ENCODE measurements around the gene SHANK3. TPM values are rescaled to one million over a fixed set of nuclear protein-coding genes. Genes with fewer than 3 reads are reported as not detected.
A peak's percentile ranks its signal among the peaks of the same experiment; 100 is the strongest.

SHANK3 gene
- polyA plus RNA-seq, 1 of the 3 experiments (the other 2 are of a cell fraction), result 1.5 TPM

DNA sequence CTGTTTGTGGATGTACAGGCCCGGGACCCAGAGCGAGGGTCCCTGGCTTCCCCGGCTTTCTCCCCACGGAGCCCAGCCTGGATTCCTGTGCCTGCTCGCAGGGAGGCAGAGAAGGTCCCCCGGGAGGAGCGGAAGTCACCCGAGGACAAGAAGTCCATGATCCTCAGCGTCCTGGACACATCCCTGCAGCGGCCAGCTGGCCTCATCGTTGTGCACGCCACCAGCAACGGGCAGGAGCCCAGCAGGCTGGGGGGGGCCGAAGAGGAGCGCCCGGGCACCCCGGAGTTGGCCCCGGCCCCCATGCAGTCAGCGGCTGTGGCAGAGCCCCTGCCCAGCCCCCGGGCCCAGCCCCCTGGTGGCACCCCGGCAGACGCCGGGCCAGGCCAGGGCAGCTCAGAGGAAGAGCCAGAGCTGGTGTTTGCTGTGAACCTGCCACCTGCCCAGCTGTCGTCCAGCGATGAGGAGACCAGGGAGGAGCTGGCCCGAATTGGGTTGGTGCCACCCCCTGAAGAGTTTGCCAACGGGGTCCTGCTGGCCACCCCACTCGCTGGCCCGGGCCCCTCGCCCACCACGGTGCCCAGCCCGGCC lies 48.7 kb downstream of the SHANK3 start:
- no peaks in the 10 kb centered on the region for H3K27me3 ChIP-seq (ENCODE audit: insufficient read depth)
- H3K4me1 ChIP-seq (ENCODE audit: control insufficient read depth in 1 of 2, insufficient read depth in 2 of 2, low read depth in 1 of 2, low read length in 1 of 2), result no peaks in the 10 kb centered on the region
- H3K36me3 ChIP-seq (replicated peaks in 1 of 2; ENCODE audit: control insufficient read depth in 1 of 2, insufficient read depth in 2 of 2, low read length in 1 of 2), result no peaks in the 10 kb centered on the region
- TF ChIP-seq, protein P1, sequence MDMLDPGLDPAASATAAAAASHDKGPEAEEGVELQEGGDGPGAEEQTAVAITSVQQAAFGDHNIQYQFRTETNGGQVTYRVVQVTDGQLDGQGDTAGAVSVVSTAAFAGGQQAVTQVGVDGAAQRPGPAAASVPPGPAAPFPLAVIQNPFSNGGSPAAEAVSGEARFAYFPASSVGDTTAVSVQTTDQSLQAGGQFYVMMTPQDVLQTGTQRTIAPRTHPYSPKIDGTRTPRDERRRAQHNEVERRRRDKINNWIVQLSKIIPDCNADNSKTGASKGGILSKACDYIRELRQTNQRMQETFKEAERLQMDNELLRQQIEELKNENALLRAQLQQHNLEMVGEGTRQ (IDR thresholded peaks at IDR 0.05; ENCODE audit: borderline replicate concordance, low read depth, low read length), result no peak
- TF ChIP-seq MXI1 (IDR thresholded peaks at IDR 0.05; ENCODE audit: low read depth, low read length), result no peak
- TF ChIP-seq NFIC (IDR thresholded peaks at IDR 0.05; ENCODE audit: borderline replicate concordance), result no peak
- no peak for TF ChIP-seq TEAD4 (IDR thresholded peaks at IDR 0.05; ENCODE audit: borderline replicate concordance, insufficient read depth)
- TF ChIP-seq MEF2A (IDR thresholded peaks at IDR 0.05; ENCODE audit: borderline replicate concordance, low read depth), result no peak
- TF ChIP-seq, protein P2, sequence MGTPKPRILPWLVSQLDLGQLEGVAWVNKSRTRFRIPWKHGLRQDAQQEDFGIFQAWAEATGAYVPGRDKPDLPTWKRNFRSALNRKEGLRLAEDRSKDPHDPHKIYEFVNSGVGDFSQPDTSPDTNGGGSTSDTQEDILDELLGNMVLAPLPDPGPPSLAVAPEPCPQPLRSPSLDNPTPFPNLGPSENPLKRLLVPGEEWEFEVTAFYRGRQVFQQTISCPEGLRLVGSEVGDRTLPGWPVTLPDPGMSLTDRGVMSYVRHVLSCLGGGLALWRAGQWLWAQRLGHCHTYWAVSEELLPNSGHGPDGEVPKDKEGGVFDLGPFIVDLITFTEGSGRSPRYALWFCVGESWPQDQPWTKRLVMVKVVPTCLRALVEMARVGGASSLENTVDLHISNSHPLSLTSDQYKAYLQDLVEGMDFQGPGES (IDR thresholded peaks at IDR 0.05; ENCODE audit: low read depth, low read length), result no peak
- TF ChIP-seq EZH2phosphoT487 (IDR thresholded peaks at IDR 0.05; ENCODE audit: borderline replicate concordance, low read depth), result no peak
- no peak for TF ChIP-seq YY1 (IDR thresholded peaks at IDR 0.05; ENCODE audit: low read depth)
- TF ChIP-seq RFX5 (IDR thresholded peaks at IDR 0.05; ENCODE audit: low read length), result no peak
- POLR2A ChIA-PET, result no interaction called here
- peak; percentile 34 for DNase-seq
- H3K79me2 ChIP-seq (ENCODE audit: insufficient read depth), result no peaks in the 10 kb centered on the region
- H3K4me3 ChIP-seq (ENCODE audit: low read depth in 2 of 2, low read length in 1 of 2), result no peak overlapping the region
- no peak overlapping the region for H2AFZ ChIP-seq (ENCODE audit: low read depth)
- CTCF ChIA-PET, result interaction anchor here (1.0 to 2.1 kb wide), 4 partner anchors 12 to 54 kb away, joined by 4 to 8 read pairs (median 4); no protein-coding TSS in a partner anchor
- no peaks in the 10 kb centered on the region for H3F3A ChIP-seq (replicated peaks; ENCODE audit: insufficient read depth)
- 90% methylated on average over 12 of the region's 32 CpGs for WGBS (ENCODE audit: low lambda C conversion rate)
- no peaks in the 10 kb centered on the region for H3K9me2 ChIP-seq
- H3K4me2 ChIP-seq, result no peak overlapping the region
- no peak overlapping the region for H3K27ac ChIP-seq (ENCODE audit: low read depth in 2 of 2, low read length in 1 of 2)
- no peaks in the 10 kb centered on the region for H3K9me3 ChIP-seq
- H3K9ac ChIP-seq, result no peak overlapping the region
- no peaks in the 10 kb centered on the region for H4K20me1 ChIP-seq (ENCODE audit: insufficient read depth)

DNA sequence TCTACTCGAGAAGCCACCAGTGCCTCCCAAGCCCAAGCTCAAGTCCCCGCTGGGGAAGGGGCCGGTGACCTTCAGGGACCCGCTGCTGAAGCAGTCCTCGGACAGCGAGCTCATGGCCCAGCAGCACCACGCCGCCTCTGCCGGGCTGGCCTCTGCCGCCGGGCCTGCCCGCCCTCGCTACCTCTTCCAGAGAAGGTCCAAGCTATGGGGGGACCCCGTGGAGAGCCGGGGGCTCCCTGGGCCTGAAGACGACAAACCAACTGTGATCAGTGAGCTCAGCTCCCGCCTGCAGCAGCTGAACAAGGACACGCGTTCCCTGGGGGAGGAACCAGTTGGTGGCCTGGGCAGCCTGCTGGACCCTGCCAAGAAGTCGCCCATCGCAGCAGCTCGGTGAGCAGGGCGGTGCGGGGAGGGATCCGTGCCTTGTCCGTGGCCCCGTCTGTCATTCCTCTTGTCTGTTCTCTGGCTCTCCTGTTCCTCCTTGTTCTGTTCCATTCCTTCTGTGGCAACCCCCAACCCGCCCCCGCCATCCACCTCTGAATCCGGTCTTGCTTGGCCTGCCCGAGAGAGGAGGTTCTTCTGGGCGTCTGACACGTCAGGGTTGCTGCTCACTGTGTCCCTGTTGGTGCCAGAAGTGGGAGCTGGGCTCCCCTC lies 49.6 kb downstream of the SHANK3 start:
- CTCF ChIA-PET, result interaction anchor here (1.0 to 2.1 kb wide), 5 partner anchors 11 to 59 kb away, joined by 3 to 8 read pairs (median 4); partner anchors contain the start of gene ACR
- no peaks in the 10 kb centered on the region for H3K4me1 ChIP-seq (ENCODE audit: control insufficient read depth in 1 of 2, insufficient read depth in 2 of 2, low read depth in 1 of 2, low read length in 1 of 2)
- no peak overlapping the region for H2AFZ ChIP-seq (ENCODE audit: low read depth)
- POLR2A ChIA-PET, result no interaction called here
- WGBS (ENCODE audit: low lambda C conversion rate), result 89% methylated on average over 15 of the region's 33 CpGs
- H3K4me2 ChIP-seq, result no peak overlapping the region
- H3K9me3 ChIP-seq, result no peaks in the 10 kb centered on the region
- H3K79me2 ChIP-seq (ENCODE audit: insufficient read depth), result no peaks in the 10 kb centered on the region
- DNase-seq, result no peak
- H3K4me3 ChIP-seq (ENCODE audit: low read depth in 2 of 2, low read length in 1 of 2), result no peak overlapping the region
- no peak overlapping the region for H3K27ac ChIP-seq (ENCODE audit: low read depth in 2 of 2, low read length in 1 of 2)
- H3K27me3 ChIP-seq (ENCODE audit: insufficient read depth), result no peaks in the 10 kb centered on the region
- H3F3A ChIP-seq (replicated peaks; ENCODE audit: insufficient read depth), result no peaks in the 10 kb centered on the region
- H4K20me1 ChIP-seq (ENCODE audit: insufficient read depth), result no peaks in the 10 kb centered on the region
- no peak overlapping the region for H3K9ac ChIP-seq
- no peaks in the 10 kb centered on the region for H3K9me2 ChIP-seq
- no peaks in the 10 kb centered on the region for H3K36me3 ChIP-seq (replicated peaks in 1 of 2; ENCODE audit: control insufficient read depth in 1 of 2, insufficient read depth in 2 of 2, low read length in 1 of 2)
- TF ChIP-seq, protein P3, sequence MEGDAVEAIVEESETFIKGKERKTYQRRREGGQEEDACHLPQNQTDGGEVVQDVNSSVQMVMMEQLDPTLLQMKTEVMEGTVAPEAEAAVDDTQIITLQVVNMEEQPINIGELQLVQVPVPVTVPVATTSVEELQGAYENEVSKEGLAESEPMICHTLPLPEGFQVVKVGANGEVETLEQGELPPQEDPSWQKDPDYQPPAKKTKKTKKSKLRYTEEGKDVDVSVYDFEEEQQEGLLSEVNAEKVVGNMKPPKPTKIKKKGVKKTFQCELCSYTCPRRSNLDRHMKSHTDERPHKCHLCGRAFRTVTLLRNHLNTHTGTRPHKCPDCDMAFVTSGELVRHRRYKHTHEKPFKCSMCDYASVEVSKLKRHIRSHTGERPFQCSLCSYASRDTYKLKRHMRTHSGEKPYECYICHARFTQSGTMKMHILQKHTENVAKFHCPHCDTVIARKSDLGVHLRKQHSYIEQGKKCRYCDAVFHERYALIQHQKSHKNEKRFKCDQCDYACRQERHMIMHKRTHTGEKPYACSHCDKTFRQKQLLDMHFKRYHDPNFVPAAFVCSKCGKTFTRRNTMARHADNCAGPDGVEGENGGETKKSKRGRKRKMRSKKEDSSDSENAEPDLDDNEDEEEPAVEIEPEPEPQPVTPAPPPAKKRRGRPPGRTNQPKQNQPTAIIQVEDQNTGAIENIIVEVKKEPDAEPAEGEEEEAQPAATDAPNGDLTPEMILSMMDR (IDR thresholded peaks at IDR 0.05), result no peak
- TF ChIP-seq MXI1 (IDR thresholded peaks at IDR 0.05; ENCODE audit: low read depth, low read length) (no peak), FOXM1 (IDR thresholded peaks at IDR 0.05; ENCODE audit: low read depth) (no peak), GABPA (IDR thresholded peaks at IDR 0.05; ENCODE audit: low read depth) (no peak), SIN3A (IDR thresholded peaks at IDR 0.05; ENCODE audit: borderline replicate concordance, low read depth, low read length) (no peak), SMC3 (IDR thresholded peaks at IDR 0.05; ENCODE audit: low read depth, low read length) (no peak), POLR2AphosphoS5 (IDR thresholded peaks at IDR 0.05; ENCODE audit: low read depth, low read length) (no peak), CHD2 (IDR thresholded peaks at IDR 0.05; ENCODE audit: low read length, partially characterized antibody) (no peak), EZH2phosphoT487 (IDR thresholded peaks at IDR 0.05; ENCODE audit: borderline replicate concordance, low read depth) (no peak)
- TF ChIP-seq, protein P4, sequence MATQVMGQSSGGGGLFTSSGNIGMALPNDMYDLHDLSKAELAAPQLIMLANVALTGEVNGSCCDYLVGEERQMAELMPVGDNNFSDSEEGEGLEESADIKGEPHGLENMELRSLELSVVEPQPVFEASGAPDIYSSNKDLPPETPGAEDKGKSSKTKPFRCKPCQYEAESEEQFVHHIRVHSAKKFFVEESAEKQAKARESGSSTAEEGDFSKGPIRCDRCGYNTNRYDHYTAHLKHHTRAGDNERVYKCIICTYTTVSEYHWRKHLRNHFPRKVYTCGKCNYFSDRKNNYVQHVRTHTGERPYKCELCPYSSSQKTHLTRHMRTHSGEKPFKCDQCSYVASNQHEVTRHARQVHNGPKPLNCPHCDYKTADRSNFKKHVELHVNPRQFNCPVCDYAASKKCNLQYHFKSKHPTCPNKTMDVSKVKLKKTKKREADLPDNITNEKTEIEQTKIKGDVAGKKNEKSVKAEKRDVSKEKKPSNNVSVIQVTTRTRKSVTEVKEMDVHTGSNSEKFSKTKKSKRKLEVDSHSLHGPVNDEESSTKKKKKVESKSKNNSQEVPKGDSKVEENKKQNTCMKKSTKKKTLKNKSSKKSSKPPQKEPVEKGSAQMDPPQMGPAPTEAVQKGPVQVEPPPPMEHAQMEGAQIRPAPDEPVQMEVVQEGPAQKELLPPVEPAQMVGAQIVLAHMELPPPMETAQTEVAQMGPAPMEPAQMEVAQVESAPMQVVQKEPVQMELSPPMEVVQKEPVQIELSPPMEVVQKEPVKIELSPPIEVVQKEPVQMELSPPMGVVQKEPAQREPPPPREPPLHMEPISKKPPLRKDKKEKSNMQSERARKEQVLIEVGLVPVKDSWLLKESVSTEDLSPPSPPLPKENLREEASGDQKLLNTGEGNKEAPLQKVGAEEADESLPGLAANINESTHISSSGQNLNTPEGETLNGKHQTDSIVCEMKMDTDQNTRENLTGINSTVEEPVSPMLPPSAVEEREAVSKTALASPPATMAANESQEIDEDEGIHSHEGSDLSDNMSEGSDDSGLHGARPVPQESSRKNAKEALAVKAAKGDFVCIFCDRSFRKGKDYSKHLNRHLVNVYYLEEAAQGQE (IDR thresholded peaks at IDR 0.05; ENCODE audit: low read depth, low read length), result no peak
